HG02938 (cell line): ENCODE results near the gene DEPDC1B.
"Not testable (repeated sequence)": the region's sequence is repeated elsewhere in the genome, so short reads cannot be mapped to it uniquely, and the experiment has no call there.

Source experiments
- ATAC-seq: cut with Tn5 transposase; IDR thresholded peaks from one replicate; pipeline ENCODE4 v1.9.1; 2021; ENCODE audit warnings: mild to moderate bottlenecking, moderate library complexity; ENCODE audit not compliant: unreplicated experiment

The DEPDC1B gene

DNA sequence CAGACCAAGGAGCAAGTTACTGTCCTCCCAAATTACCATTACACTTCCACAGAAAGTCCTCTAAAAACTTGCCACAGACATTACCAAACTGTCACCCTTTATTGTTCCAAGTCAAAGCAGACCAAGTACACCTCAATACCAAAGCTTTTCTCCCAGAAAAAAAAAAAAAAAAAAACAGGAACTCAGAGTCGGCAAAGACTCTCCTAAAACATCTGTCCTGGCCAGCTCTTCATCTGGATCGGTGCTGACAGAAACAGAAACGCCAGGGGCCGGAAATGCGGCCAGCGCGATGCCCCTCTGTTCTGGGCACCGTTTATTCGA lies 718 bp downstream of the DEPDC1B start:
- ATAC-seq = no peak

GRCh38 chr5:60698336-60698735 lies 1.6 kb downstream of the DEPDC1B start:
- ATAC-seq = no peak

DNA sequence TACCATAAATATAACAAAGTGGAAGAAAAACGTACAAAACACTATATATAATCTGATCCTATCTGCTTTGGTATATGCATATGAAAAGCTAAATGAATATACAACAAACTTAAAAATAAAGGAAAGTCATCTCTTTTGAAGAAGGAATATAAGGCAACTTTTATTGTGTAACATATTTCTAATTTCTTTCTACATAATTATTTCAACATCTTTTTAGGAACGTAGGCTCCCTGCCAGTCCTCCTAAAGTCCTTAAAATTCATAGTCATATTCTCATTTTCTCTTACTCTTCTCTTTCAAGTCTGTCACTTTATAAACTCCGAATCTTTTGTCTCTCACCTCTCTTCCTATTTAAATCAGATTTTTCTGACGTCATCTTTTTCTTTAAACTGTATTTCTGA lies 9.6 kb downstream of the DEPDC1B start:
- no peak for ATAC-seq

- ATAC-seq = no peak
Measured at GRCh38 chr5:60688980-60689379, 11.0 kb downstream of the DEPDC1B start.

DNA sequence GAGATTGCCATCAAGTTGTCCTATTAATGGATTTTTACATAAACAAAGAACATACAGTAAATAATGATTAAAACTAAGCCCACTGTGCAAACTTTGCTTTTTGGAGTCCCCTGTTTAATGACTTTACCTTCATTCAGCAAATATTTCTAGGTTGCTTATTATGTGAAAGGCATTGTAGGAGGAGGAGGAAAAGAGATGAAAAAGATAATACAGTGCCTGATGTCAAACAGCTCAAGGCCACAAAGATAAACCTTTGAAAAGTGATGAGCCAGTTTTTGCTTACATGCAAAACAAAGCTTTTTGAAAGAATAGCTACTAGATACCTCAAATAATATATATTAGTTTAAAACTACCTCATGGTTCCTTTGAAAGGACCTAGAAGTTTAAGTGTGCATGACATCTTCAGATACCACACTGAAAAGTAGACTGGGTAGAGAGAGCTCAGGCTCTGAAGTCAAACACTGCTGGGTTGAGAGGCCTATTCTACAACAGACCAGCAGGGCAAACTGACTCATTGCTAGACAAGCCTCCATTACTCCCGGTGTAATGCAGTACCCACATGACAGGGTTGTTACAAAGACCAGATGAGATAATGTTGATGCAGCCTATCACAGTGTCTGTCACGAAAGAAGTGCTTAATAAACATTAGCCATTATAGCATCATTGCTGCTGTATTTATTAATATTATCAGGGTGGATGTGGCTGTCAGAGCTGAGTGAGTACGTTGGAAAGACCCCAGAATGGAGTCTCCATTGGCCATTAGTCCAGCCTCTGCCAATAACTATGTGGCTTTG lies 11.8 kb downstream of the DEPDC1B start:
- ATAC-seq = peak; percentile 100

DNA sequence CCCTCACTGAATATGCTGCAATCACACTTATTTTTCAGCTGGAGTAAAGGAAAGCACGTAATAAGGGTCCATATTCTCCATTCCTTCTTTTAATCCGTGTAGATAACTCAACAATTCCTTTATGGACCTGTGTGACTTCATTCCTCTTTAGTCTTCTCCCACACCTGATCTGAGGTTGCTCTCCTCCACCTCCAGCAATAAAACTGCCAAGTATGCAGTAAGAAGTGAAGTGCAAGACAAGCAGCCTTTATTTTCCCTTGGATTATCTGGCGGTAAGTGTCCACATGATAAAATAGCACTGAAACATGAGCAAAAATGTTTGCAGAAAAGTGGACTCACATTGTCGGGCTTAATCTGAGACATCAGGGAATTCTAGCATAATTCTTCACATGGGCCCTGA lies 13.8 kb downstream of the DEPDC1B start:
- no peak for ATAC-seq

- no peak for ATAC-seq
Measured at GRCh38 chr5:60685700-60686099, 14.3 kb downstream of the DEPDC1B start.

DNA sequence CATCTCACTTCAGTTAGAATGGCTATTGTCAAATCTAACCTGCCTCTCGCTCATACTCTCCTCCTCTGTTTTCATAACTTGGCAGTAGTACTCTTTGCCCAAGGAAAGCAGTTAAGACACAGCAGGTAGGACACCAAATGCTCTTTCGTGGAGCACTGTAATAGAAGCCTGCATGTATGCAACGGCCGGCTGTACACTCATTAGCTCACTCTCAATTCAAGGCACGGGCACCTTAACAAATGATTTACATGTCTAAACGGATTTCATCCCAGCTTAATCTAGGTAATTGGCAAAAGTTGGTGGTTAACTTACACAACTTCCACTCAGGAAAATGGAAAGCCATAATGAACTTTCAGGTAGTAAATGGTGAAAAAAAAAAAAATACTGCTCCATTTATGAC lies 14.9 kb downstream of the DEPDC1B start:
- no peak for ATAC-seq

- ATAC-seq = not testable (repeated sequence)
Measured at GRCh38 chr5:60682007-60682406, 18.0 kb downstream of the DEPDC1B start.

DNA sequence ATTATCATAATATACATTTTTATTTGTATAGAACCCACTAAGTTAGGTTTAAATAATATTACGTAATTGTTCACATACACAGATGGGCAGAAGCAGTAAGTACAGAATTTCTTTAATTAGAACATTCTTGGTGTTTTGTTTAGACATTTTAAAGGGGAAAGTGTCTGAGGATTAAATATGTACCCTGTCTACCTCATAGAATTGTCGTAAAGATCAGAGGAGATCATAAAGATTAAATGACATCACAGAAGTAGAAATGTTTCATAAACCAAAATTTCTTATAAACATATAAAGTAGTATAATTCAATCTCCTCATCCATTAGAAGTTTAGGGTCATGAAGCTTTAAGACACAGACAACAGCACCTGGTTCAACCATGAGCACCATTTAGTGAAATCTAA lies 20.1 kb downstream of the DEPDC1B start:
- ATAC-seq = no peak

- ATAC-seq = peak; percentile 66
Measured at GRCh38 chr5:60677850-60678664, 21.9 kb downstream of the DEPDC1B start.

DNA sequence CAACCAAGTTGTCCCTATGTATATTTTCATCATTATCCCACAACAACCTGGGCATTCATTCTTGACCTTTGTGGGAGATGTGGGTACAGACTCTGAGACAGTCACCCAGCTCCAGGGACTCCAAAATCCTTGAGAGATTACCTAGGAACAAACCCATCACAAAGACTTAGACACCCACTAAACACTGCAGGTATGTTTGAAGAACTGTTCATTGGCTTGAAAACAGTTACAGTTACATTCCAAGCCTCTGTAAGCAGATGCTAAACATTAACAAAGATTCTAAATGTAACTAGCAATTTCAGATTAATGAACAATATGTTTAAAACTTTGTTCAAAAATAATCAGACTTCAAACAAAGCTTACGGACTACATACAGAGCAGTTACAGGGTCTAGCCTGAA lies 24.7 kb downstream of the DEPDC1B start:
- no peak for ATAC-seq

- ATAC-seq = no peak
Measured at GRCh38 chr5:60674251-60675069, 25.5 kb downstream of the DEPDC1B start.

- no peak for ATAC-seq
Measured at GRCh38 chr5:60673334-60673733, 26.6 kb downstream of the DEPDC1B start.

DNA sequence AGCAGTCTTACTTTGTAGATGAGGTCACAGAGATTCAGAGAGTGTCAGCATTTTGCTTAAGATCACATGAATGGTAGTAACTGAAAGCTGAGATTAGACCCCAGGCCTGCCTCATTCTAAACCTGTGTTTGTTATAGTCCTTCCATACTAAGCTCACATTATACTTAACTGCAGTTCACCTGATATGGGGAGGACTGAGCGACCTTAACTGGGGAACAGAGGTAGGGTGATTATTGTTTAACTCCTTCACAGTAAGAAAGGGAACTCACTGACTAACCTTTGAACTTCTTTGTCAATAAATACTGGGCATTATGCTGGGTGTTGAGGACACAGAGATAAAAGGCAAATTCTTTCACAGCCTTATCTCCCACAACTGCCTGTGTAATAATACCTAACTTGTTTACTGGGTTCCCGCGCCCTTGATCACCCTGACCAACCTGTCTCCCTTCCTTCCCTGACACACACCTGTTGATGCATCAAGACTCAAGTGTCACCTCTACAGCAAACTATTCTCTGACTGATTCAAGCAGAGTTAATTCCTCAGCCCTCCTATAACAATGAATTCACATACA lies 27.2 kb downstream of the DEPDC1B start:
- ATAC-seq = no peak

DNA sequence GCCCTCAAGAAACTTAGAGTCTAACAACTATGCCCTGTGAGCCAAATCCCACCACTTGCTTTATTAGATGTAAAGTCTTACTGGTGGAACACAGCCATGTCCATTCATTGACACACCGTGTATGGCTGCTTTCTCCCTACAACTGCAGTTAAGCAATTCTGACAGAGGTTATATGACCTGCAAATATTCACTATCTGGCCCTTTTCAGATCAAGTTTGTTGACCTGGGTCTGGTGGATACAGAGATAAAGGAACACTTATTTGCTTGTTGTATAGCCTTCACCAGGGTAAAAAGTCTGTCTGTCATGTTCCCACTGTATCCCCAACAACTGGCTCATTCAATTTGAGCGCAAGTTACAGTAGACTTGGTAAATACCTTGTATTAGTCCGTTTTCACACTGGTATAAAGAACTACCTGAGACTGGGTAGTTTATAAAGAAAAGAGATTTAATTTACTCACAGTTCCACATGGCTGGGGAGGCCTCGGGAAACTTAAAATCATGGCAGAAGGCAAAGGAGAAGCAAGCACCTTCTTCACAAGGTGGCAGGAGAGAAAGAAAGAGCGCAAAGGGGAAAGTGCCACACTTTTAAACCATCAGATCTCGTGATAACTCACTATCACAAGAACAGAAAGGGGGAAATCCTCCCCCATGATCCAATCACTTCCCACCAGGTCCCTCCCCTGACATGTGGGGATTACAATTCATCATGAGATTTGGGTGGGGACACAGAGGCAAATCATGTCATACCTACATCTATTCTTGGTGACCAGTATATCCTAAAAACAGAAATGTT lies 27.9 kb downstream of the DEPDC1B start:
- no peak for ATAC-seq

DNA sequence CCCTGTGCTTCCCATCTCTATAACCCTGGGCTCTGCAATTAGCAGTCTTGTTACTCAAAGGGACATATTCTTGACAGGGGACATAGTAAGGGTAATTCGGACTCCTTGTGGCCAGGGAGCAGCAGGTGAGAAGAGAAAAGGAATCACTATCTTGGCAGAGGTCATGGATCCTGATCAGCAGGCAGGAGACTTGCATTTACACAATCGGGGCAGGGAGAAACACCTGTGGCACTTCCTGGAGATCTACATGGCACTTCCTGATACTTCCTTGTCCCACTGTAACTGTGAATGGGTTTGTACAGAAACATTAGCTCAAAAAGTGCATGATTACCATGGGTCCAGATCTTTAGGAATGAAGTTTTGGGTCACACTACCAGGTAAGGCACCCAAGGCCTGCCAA lies 29.2 kb downstream of the DEPDC1B start:
- ATAC-seq = no peak

DNA sequence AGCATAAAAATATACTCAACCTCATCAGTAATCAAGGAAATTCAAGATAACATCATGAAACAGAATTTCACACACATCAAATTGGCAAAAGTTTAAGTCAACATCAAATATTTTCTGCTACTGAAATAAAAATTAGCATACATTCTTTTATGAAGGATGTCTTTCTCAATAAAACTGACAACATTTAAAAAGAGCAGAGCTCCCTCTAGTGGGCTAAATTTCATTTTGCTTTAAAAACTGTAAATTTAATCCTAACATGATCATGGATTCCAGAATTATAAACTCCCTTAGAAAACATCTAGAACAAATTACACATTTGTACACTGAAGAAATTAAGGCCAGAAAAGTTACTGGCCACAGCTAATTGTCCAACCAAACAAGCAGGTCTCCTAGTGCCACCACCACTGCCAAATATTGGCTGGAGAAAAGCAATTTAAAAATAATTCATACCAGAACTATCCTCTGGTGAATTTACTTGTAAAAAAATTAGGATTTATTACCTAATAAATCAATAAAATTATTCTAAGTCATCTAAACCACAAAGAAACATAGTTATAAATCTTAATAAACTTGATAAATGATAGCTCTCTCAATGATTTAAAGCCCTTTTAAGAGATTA lies 31.2 kb downstream of the DEPDC1B start:
- no peak for ATAC-seq

DNA sequence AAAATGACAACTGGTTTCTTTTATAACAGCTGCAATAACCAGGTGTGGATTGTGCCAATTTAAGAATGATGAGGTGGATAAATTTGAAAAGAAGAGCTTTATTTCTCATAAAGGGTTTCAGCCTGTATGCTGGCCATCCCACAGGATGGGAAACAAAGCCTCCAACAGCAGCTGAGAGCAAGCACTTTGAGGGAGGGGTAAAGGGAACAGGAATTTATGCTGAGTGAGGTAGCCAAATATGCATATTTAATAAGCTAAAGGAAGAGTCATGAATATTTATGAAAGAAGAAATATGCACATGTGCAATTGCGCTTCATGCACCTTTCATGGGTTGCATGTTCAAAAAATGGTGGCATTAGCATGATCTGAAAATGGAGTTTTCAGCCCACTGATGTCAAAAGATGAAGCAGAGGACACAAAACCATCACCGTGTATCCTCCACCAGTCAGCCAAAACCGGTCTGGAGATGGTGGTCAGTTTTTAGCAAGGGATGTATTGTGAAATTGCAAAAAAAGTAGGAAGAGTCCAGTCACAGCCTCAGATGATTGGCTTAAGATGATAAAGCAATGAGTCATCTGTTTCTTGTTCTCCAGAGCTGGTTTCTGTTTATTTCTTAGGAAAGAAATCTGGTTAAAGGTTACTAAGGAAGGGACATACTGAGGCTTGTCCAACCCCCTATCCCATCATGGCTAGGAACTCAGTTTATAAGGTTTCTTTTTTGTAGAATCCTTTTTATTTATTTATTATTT lies 47.9 kb downstream of the DEPDC1B start:
- ATAC-seq = no peak
